ENCODE data around the gene AUTS2. TPM values are rescaled to one million over a fixed set of nuclear protein-coding genes. Genes with fewer than 3 reads are reported as not detected.

Gene AUTS2
- total and polyA plus RNA-seq, 9 of the 15 experiments (the other 6 are each of a cell fraction or from before 2014, with no cell fraction given) = 0.58 TPM; not detected in 8

DNA sequence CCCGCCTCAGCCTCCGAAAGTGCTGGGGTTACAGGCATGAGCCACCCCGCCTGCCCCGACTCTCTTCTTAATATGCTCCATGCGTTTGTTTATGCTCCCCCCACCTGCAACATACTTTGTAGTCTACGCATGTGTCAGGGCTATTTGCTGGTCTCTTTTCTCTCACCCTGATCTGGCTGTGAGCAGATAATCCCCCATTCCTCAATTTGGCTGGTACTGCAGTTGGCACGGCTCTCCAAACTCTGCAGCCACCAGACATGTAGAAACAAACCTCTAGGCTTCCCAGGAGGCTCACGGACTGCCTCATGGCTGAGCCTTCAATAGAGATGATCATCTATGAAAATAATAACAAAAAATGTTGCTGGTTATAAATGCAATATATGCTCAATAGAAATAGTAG is 993.4 kb downstream of the AUTS2 start:
- no peaks in the 10 kb centered on the region for H3K36me3 ChIP-seq (ENCODE audit: control insufficient read depth, insufficient read depth, low read length)
- CTCF ChIA-PET (ENCODE audit: low intra/inter-chr PET ratio) = no interaction called here
- peaks cover 2% of the 10 kb centered on the region for H4K20me1 ChIP-seq (replicated peaks; ENCODE audit: control insufficient read depth, insufficient read depth, low read length)
- no peak overlapping the region for H3K27ac ChIP-seq (ENCODE audit: extremely low read depth, low read depth, low read length)
- intact Hi-C loops (cut with micrococcal nuclease) = no loop called here
- ATAC-seq (no peak), FAIRE-seq (no peak), DNase-seq (ENCODE audit: extremely low read depth in 1 of 4, low spot score in 3 of 4) (no peak)
- H3K4me2 ChIP-seq (ENCODE audit: insufficient read depth, low read length) = no peak overlapping the region
- no TSS peak for BruUV-seq (replicated peaks)
- in situ Hi-C loops (cut with MboI) = no loop called here
- no peak overlapping the region for H3K4me3 ChIP-seq
- no peak for TF ChIP-seq KLF6 (CRISPR knock-in tag; IDR thresholded peaks at IDR 0.05; ENCODE audit: borderline replicate concordance)
- TF ChIP-seq ZZZ3 (IDR thresholded peaks at IDR 0.05) = no peak
- TF ChIP-seq ZNF507 (tag; conservative IDR thresholded peaks at IDR 0.05) = no peak
- no peak for TF ChIP-seq STAT5B (CRISPR knock-in tag; IDR thresholded peaks at IDR 0.05)
- no peak for TF ChIP-seq STAG1 (CRISPR knock-in tag; IDR thresholded peaks at IDR 0.05; ENCODE audit: borderline replicate concordance)
- TF ChIP-seq RBM15 (IDR thresholded peaks at IDR 0.05; ENCODE audit: insufficient read depth, low read length) = no peak
- TF ChIP-seq CBFA2T2 (conservative IDR thresholded peaks at IDR 0.05) = no peak
- no peak for TF ChIP-seq ARNT (IDR thresholded peaks at IDR 0.05)
- no peak for TF ChIP-seq ZNF76 (CRISPR knock-in tag; IDR thresholded peaks at IDR 0.05; ENCODE audit: borderline replicate concordance)
- TF ChIP-seq XRCC3 (IDR thresholded peaks at IDR 0.05) = no peak
- no peak for TF ChIP-seq CBX8 (IDR thresholded peaks at IDR 0.05; ENCODE audit: borderline replicate concordance, extremely low read depth, low read depth, low read length, poor library complexity, severe bottlenecking)
- TF ChIP-seq ZNF274 (IDR thresholded peaks at IDR 0.05; ENCODE audit: borderline replicate concordance, low read depth, low read length) = no peak
- TF ChIP-seq, protein P1, sequence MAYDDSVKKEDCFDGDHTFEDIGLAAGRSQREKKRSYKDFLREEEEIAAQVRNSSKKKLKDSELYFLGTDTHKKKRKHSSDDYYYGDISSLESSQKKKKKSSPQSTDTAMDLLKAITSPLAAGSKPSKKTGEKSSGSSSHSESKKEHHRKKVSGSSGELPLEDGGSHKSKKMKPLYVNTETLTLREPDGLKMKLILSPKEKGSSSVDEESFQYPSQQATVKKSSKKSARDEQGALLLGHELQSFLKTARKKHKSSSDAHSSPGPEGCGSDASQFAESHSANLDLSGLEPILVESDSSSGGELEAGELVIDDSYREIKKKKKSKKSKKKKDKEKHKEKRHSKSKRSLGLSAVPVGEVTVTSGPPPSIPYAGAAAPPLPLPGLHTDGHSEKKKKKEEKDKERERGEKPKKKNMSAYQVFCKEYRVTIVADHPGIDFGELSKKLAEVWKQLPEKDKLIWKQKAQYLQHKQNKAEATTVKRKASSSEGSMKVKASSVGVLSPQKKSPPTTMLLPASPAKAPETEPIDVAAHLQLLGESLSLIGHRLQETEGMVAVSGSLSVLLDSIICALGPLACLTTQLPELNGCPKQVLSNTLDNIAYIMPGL (CRISPR knock-in tag; IDR thresholded peaks at IDR 0.05) = no peak
- no peak for TF ChIP-seq FOXK1 (CRISPR knock-in tag; IDR thresholded peaks at IDR 0.05; ENCODE audit: borderline replicate concordance)
- no peak for TF ChIP-seq CREBBP (IDR thresholded peaks at IDR 0.05; ENCODE audit: low read depth, low read length)
- TF ChIP-seq, protein P2, sequence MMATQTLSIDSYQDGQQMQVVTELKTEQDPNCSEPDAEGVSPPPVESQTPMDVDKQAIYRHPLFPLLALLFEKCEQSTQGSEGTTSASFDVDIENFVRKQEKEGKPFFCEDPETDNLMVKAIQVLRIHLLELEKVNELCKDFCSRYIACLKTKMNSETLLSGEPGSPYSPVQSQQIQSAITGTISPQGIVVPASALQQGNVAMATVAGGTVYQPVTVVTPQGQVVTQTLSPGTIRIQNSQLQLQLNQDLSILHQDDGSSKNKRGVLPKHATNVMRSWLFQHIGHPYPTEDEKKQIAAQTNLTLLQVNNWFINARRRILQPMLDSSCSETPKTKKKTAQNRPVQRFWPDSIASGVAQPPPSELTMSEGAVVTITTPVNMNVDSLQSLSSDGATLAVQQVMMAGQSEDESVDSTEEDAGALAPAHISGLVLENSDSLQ (IDR thresholded peaks at IDR 0.05) = no peak
- no peak for TF ChIP-seq POLR2G (IDR thresholded peaks at IDR 0.05; ENCODE audit: low read depth, low read length)
- no peak for TF ChIP-seq ZNF184 (CRISPR knock-in tag; IDR thresholded peaks at IDR 0.05)
- no peaks in the 10 kb centered on the region for H3K4me1 ChIP-seq (replicated peaks in 1 of 2; ENCODE audit: control insufficient read depth in 2 of 2, insufficient read depth in 2 of 2, low read length in 2 of 2)
- POLR2A ChIA-PET = no interaction called here
- no peak overlapping the region for H3K9ac ChIP-seq (ENCODE audit: insufficient read depth in 1 of 2, low read depth in 2 of 2, low read length in 2 of 2)
- no peaks in the 10 kb centered on the region for H3K9me1 ChIP-seq (ENCODE audit: control insufficient read depth, insufficient read depth, low read length)
- no peaks in the 10 kb centered on the region for H3K9me3 ChIP-seq (replicated peaks; ENCODE audit: control insufficient read depth, insufficient read depth, low read depth, low read length)
- no peaks in the 10 kb centered on the region for H3K79me2 ChIP-seq (ENCODE audit: control insufficient read depth, insufficient read depth, low read length)
- WGBS (ENCODE audit: insufficient coverage, low coverage, missing lambda C conversion rate) = 0% methylated on average over 8 of the region's 8 CpGs
- no peak overlapping the region for H2AFZ ChIP-seq (ENCODE audit: low read depth, low read length)
- peaks cover 21 to 40% of the 10 kb centered on the region in 2 experiments; a peak in 4 of 5 replicates for H3K27me3 ChIP-seq (ENCODE audit: control insufficient read depth in 2 of 2, insufficient read depth in 2 of 2, low read length in 2 of 2)
